ENCODE results near the gene IL25.

The IL25 gene

GRCh38 chr14:23354990-23355389 lies 17.6 kb upstream of the IL25 start:
- FAIRE-seq = no peak

DNA sequence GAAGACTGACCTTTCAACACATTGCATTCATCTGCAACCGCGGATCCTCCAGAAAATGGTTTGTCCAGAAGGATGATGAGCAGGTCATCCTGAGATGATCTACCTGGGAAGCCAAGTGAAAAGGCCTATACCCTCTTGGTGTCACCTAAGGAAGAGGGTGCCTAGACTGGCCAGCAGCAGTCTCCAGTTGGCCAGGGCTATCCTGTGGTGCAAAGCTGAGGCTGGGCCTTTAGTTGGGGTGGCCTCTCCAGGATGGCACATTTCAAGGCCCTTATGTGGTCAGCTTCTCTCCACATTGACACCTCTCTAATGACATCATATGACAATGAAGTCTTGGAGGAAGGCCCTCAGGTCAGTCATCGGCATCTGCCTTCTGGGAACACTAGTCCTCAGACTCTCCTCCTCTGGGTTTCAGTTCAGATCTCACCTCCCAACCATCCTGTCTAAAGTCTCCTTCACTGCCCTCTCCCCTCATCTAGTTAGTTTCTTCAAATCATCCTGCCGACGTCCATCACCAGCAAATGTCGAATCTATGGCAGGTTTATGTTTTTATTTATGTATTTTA lies 16.7 kb upstream of the IL25 start:
- no peak for FAIRE-seq

DNA sequence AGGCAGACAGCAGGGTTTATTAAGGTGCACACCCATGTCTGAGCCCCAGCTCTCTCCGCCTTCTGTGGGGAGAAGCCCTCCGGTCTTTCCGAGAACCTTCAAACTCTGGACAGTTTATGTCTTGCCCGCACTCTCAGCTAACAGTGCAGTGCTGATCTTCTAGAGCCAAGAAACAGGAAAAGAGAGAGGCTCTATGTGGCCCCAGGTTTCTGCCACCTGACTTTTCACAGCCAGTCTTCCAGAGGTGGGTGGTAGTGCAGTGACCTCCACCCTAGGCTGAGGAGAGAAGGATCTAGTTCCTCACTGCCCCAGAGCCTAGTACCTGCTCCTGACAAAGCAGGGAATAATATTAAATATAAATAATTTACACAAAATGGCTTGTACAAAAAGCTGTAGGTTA lies 15.9 kb upstream of the IL25 start:
- FAIRE-seq = no peak

- FAIRE-seq = no peak
These were observed 15.3 kb upstream of the IL25 start for GRCh38 chr14:23357261-23357660.

DNA sequence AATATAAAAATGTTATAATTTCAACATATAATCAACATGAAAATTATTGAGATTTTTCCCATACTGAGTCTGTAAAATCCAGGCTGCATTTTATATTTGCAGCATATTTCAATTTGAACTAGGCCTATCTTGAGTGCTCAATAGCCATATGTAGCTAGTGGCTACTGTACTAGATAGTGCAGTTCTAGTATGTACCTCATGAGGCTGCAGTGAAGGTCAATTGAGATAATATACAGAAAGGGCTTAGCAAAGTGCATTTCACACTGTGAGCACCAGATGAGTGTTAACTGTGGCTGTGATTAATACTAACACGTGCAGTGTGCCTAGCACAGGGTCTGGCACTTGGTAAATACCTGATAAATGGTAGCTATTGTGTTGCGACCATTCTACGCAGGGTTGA lies 14.6 kb upstream of the IL25 start:
- FAIRE-seq = no peak

DNA sequence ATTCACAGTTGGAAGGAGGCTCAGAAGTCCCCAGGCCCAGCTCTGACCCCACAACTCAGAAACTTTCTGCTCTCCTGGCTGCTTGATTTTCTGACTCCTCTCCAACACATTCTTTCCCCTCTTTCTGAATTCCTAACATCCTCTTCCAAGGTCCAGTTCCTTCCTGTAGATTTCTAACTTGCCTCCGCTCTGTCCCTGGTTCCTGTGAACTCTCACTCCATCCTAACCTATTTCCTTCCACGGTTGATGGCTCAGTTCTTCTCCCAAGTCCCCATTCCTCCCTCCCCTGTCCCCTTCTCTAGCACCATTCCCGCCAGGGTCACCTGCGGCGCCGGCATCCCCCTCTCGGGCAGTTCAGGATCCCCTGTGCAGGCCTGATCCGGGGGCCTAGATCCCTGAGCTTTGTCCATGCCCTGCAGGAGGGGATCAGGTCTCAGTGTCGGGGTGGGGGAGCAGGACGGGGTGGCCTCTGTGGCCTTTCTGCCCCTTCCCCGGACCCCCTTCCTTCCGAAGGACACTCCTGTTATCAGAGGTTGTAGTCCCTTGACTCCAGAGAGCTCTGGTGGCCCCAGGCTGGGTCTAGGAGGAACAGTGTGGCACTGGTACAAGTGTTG lies 13.9 kb upstream of the IL25 start:
- no peak for FAIRE-seq

DNA sequence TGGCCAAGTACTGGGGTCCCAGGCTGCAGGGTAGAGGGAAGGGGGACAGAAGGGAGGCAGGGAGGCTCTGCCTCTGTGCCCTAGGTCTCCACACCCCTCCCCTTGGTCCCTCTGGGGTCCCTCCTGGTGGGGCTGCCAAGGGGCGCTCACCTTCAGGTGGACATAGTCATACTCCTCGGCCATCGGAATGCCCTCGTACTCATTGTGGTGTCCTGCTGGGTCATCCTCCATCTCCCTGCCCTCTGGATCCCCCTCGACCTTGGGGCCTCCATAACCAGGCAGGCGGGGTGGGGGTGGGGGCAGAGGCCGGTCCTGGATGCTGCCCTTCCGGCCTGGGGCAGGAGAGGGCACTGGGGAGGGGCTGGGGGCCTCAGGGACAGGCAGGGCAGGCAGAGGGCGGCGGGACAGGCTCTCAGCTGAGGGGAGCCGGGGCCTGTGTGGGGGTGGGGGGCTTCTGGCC lies 13.4 kb upstream of the IL25 start:
- FAIRE-seq = no peak

DNA sequence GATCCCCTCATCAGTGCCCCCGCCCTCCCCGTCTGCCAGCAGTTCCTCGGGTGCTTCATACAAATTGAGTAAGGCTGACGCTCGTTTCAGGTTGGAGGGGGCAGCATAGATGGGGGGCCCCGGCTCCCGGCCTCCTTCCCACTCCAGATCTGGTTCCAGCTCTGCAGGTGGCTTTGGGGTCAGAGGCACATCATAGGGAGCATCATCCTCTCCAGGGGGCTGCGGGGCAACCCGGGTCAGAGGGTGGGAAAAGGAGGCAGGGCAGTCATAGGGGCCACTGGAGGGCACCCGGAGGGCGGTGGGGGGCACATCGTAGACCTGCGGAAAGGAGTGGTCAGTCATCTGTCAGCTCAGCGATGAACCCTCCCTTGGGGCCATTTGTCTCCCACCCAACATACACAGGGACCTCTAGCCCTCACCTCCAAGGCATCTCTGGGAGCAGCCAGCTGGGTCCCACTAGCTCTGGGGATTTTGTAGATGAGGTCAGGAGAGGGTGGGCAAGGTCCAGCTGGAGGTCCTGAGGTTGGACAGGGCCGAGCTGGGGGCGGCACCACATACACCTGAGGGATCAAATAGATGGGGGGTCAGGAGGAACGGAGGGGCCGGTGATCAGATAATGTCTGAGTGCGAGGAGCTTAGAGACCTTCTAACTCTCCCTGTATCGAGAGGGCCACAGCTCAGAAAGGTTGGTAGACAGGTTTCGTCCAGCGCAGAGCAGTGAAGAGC lies 12.7 kb upstream of the IL25 start:
- FAIRE-seq = no peak

- no peak for FAIRE-seq
These were observed 12.1 kb upstream of the IL25 start for GRCh38 chr14:23360496-23360895.

- FAIRE-seq = no peak
These were observed 11.3 kb upstream of the IL25 start for GRCh38 chr14:23361320-23361719.

GRCh38 chr14:23361763-23362162 lies 10.8 kb upstream of the IL25 start:
- FAIRE-seq = no peak

GRCh38 chr14:23362200-23362599 lies 10.4 kb upstream of the IL25 start:
- FAIRE-seq = no peak

- FAIRE-seq = no peak
These were observed 8.2 kb upstream of the IL25 start for GRCh38 chr14:23364164-23365035.

GRCh38 chr14:23365036-23365731 lies 7.4 kb upstream of the IL25 start, which contains the start of gene EFS:
TSS of gene EFS (minus strand) at chr14:23365172. CDS start at chr14:23365025, 147 bp downstream.
- no peak for FAIRE-seq

GRCh38 chr14:23365732-23366425 lies 6.7 kb upstream of the IL25 start:
- FAIRE-seq = no peak

DNA sequence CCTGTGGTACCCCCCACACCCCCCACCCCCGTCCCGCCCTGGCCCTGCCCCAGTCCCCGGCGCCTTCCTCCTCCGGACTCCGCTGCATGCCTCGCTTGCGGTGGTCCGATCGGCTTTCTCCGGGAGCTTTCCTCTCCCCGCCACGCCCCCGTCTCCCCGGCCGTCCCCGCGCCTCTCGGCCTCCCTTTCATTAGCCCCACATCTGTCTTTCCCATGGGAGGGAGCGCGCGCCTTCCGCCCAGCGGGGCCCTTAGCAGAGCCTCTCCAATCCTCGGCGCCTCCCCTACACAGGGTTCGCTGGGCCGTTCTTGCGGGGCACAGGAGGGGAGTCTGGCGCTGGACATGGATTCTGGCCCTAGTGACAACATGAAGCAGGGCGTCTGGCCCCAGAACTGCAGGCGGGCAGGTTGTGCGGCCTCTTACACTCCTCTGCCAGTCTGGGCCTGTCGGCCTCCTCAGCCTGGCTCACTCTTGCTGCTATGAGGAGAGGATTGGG lies 6.1 kb upstream of the IL25 start:
- FAIRE-seq = no peak

GRCh38 chr14:23370221-23370620 lies 2.4 kb upstream of the IL25 start:
- no peak for FAIRE-seq

GRCh38 chr14:23371865-23372264 lies 744 bp upstream of the IL25 start:
- FAIRE-seq = no peak

DNA sequence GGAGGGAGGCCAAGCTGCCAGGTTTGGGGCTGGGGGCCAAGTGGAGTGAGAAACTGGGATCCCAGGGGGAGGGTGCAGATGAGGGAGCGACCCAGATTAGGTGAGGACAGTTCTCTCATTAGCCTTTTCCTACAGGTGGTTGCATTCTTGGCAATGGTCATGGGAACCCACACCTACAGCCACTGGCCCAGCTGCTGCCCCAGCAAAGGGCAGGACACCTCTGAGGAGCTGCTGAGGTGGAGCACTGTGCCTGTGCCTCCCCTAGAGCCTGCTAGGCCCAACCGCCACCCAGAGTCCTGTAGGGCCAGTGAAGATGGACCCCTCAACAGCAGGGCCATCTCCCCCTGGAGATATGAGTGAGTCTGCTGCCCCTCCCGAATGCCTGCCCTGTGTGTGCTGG lies 432 bp downstream of the IL25 start:
- no peak for FAIRE-seq

GRCh38 chr14:23375527-23376251 lies 3.1 kb downstream of the IL25 start:
- FAIRE-seq = no peak

Measured in colon (tissue), 2 donors.